Superior temporal gyrus (tissue), 1 donor: ENCODE results near the gene DGKB.
A peak's percentile ranks its signal among the peaks of the same experiment; 100 is the strongest.

Experiments used
- DNase-seq: peaks from one replicate; pipeline ENCODE4 v3.0.0-alpha.2; 2016; ENCODE audit errors: extremely low spot score

Gene DGKB

GRCh38 chr7:14821757-14822480, 80.6 kb downstream of the DGKB start:
- DNase-seq, result no peak

- DNase-seq, result no peak
Observed at GRCh38 chr7:14818871-14819270, 83.7 kb downstream of the DGKB start.

- DNase-seq, result no peak
Observed at GRCh38 chr7:14817829-14818614, 84.5 kb downstream of the DGKB start.

- DNase-seq, result no peak
Observed at GRCh38 chr7:14807507-14807906, 95.0 kb downstream of the DGKB start.

GRCh38 chr7:14806891-14807290, 95.7 kb downstream of the DGKB start:
- DNase-seq, result no peak

- no peak for DNase-seq
Observed at GRCh38 chr7:14805105-14805719, 97.3 kb downstream of the DGKB start.

GRCh38 chr7:14800664-14801063, 101.9 kb downstream of the DGKB start:
- DNase-seq, result no peak

GRCh38 chr7:14793151-14793550, 109.4 kb downstream of the DGKB start:
- DNase-seq, result no peak

GRCh38 chr7:14787551-14787950, 115.0 kb downstream of the DGKB start:
- DNase-seq, result no peak

- no peak for DNase-seq
Observed at GRCh38 chr7:14786314-14786895, 116.1 kb downstream of the DGKB start.

GRCh38 chr7:14777806-14778205, 124.7 kb downstream of the DGKB start:
- no peak for DNase-seq

GRCh38 chr7:14776266-14776665, 126.3 kb downstream of the DGKB start:
- no peak for DNase-seq

- no peak for DNase-seq
Observed at GRCh38 chr7:14773729-14774271, 128.8 kb downstream of the DGKB start.

- no peak for DNase-seq
Observed at GRCh38 chr7:14770614-14771013, 131.9 kb downstream of the DGKB start.

- no peak for DNase-seq
Observed at GRCh38 chr7:14769261-14769660, 133.3 kb downstream of the DGKB start.

GRCh38 chr7:14767716-14768425, 134.7 kb downstream of the DGKB start:
- DNase-seq, result no peak

GRCh38 chr7:14766747-14767146, 135.8 kb downstream of the DGKB start:
- DNase-seq, result no peak

- DNase-seq, result no peak
Observed at GRCh38 chr7:14765731-14766130, 136.8 kb downstream of the DGKB start.

- no peak for DNase-seq
Observed at GRCh38 chr7:14762561-14762960, 140.0 kb downstream of the DGKB start.

GRCh38 chr7:14761510-14762296, 140.8 kb downstream of the DGKB start:
- peak; percentile 72 for DNase-seq
